GM12878 (cell line): ENCODE data around the gene UNC119B. TPM values are rescaled to one million over a fixed set of nuclear protein-coding genes. Genes with fewer than 3 reads are reported as not detected.

Experiments
- ATAC-seq: fragments of 200-7000 bp; cut with Tn5 transposase; 3 replicates; pipeline ENCODE4 v1.9.1; 2020; ENCODE audit warnings: mild to moderate bottlenecking, moderate library complexity
- BruUV-seq: library from RNA; stranded (reverse); fragments of 400-500 nt; replicated peaks from 2 replicates; lab custom pipeline; 2021; lab: Mats Ljungman, UMichigan
- CTCF ChIA-PET: fragments of 300-600 bp; sonication (Branson Sonifier 250); formaldehyde crosslinking; extraction: SDS; loops from one replicate; lab custom pipeline; 2021; ENCODE audit warnings: inconsistent platforms; lab: Yijun Ruan, JAX
- POLR2A ChIA-PET: fragments of 350-600 bp; formaldehyde crosslinking; extraction: SDS; loops from one replicate; lab custom pipeline; 2021; ENCODE audit warnings: inconsistent platforms; lab: Charles Lee
- RAD21 ChIA-PET: fragments of 300-600 bp; sonication (Branson Sonifier 250); formaldehyde crosslinking; loops from one replicate; lab custom pipeline; 2023; ENCODE audit warnings: antibody characterized with exemption; ENCODE audit not compliant: unreplicated experiment; lab: Charles Lee
- SMC1A ChIA-PET: fragments of 300-600 bp; sonication (Branson Sonifier 250); formaldehyde crosslinking; loops from one replicate; lab custom pipeline; 2023; ENCODE audit not compliant: unreplicated experiment, uncharacterized antibody; lab: Charles Lee
- DNase-seq: peaks from one replicate; pipeline ENCODE4 v3.0.0-alpha.2; 2011; ENCODE audit warnings: low read depth, low spot score
- FAIRE-seq: peaks from 3 replicates; lab custom pipeline; 2011; peaks lifted over from hg19 to GRCh38; lab: Jason Lieb, UNC
- H2AFZ ChIP-seq: 2 replicates; pipeline ENCODE4 v1.6.0; 2011; ENCODE audit warnings: low read depth, low read length, control low read depth; ENCODE audit not compliant: control insufficient read depth
- H3K27ac ChIP-seq: 2 replicates; pipeline ENCODE4 v1.5.1; 2011; ENCODE audit warnings: control low read depth; ENCODE audit not compliant: control insufficient read depth, insufficient read depth
- H3K27me3 ChIP-seq, 2 experiments: replicated peaks in 1 of 2; 2 replicates each; pipeline versions ENCODE4 v1.6.0 to v1.6.1; 2011; ENCODE audit warnings: low read length in 1 of 2; ENCODE audit not compliant: control insufficient read depth in 2 of 2, insufficient read depth in 2 of 2
- H3K36me3 ChIP-seq, 2 experiments: 2 replicates each; pipeline ENCODE4 v1.5.1; 2011; ENCODE audit warnings: low read length in 1 of 2; ENCODE audit not compliant: control insufficient read depth in 2 of 2, insufficient read depth in 2 of 2
- H3K4me1 ChIP-seq: 2 replicates; pipeline ENCODE4 v1.6.1; 2011; ENCODE audit warnings: mild to moderate bottlenecking, low read length, moderate library complexity, mixed read lengths; ENCODE audit not compliant: control insufficient read depth, insufficient read depth
- H3K4me2 ChIP-seq: 2 replicates; pipeline ENCODE4 v1.6.0; 2011; ENCODE audit warnings: control low read depth; ENCODE audit not compliant: control insufficient read depth, insufficient read depth
- H3K4me3 ChIP-seq: fragments of 200-600 bp; sonication (generic); 2 replicates; pipeline ENCODE4 v1.5.1; 2016
- H3K79me2 ChIP-seq: 2 replicates; pipeline ENCODE4 v1.6.0; 2011; ENCODE audit warnings: low read length; ENCODE audit not compliant: control insufficient read depth, insufficient read depth
- H3K9ac ChIP-seq: 2 replicates; pipeline ENCODE4 v1.8.0; 2011; ENCODE audit warnings: low read length, control low read depth, mixed read lengths; ENCODE audit not compliant: control insufficient read depth, insufficient read depth
- H3K9me3 ChIP-seq: replicated peaks from 3 replicates; pipeline ENCODE4 v1.5.1; 2011; ENCODE audit warnings: mild to moderate bottlenecking, low read length; ENCODE audit not compliant: control insufficient read depth, insufficient read depth
- H4K20me1 ChIP-seq: 2 replicates; pipeline ENCODE4 v1.6.0; 2011; ENCODE audit not compliant: control insufficient read depth, insufficient read depth
- BHLHE40 ChIP-seq, 2 experiments: fragments of 450-650 bp in 1 of 2; IDR thresholded peaks; 2 replicates each; pipeline ENCODE4 v1.6.1; 2011 to 2017; ENCODE audit warnings: low read depth in 2 of 2, borderline replicate concordance in 1 of 2, improper control_type of control experiment in 1 of 2, low read length in 1 of 2, mild to moderate bottlenecking in 1 of 2
- E4F1 ChIP-seq: fragments of 450-650 bp; IDR thresholded peaks from 2 replicates; pipeline ENCODE4 v1.6.1; 2018; ENCODE audit warnings: borderline replicate concordance, mild to moderate bottlenecking; ENCODE audit not compliant: partially characterized antibody
- IRF4 ChIP-seq: IDR thresholded peaks from 2 replicates; pipeline ENCODE4 v1.6.1; 2011; ENCODE audit warnings: low read depth, low read length
- IRF5 ChIP-seq: fragments of 450-650 bp; IDR thresholded peaks from 2 replicates; pipeline ENCODE4 v1.6.1; 2017; ENCODE audit warnings: borderline replicate concordance
- JUNB ChIP-seq: IDR thresholded peaks from 2 replicates; pipeline ENCODE4 v1.6.1; 2016; ENCODE audit warnings: antibody characterized with exemption, mild to moderate bottlenecking
- STAT1 ChIP-seq: fragments of 450-650 bp; conservative IDR thresholded peaks from 2 replicates; pipeline ENCODE4 v1.6.1; 2014; ENCODE audit warnings: antibody characterized with exemption, mild to moderate bottlenecking
- TBL1XR1 ChIP-seq: IDR thresholded peaks from 2 replicates; pipeline ENCODE4 v1.6.1; 2012; ENCODE audit warnings: low read depth, low read length, improper control_type of control experiment
- WGBS: methylation state at CpG from one replicate; pipeline ENCODE4 v1.1.6; 2016; ENCODE audit warnings: low lambda C conversion rate; ENCODE audit not compliant: insufficient replicate concordance, insufficient coverage; ENCODE audit errors: missing lambda C conversion rate; 5-methylcytosine and 5-hydroxymethylcytosine counted together
- in situ Hi-C: fragments of 300-500 bp; cut with MboI; formaldehyde crosslinking; loops from 9 replicates; pipeline ENCODE4 v1.14.3; 2018; ENCODE audit warnings: mixed read lengths
- intact Hi-C: fragments of 100-400 bp; cut with micrococcal nuclease; formaldehyde crosslinking; loops from one replicate; pipeline ENCODE4 v1.14.2; 2022; ENCODE audit not compliant: unreplicated experiment
- polyA plus RNA-seq, 11 experiments: library from polyadenylated mRNA; depleted of rRNA in 4 of 11; unstranded in 6 of 11; stranded (reverse) in 5 of 11; fragments of >200 nt; fragmentation: Nextera tagmentation in 4 of 11; fragmentation: Illumina TruSeq in 1 of 11; extraction: Ambion mirVana in 4 of 11; extraction: Trizol in 1 of 11; gene quantifications; 1 replicate in 1 of 11; 2 replicates in 10 of 11; pipeline versions ENCODE4 v1.2.1 to v1.2.3, GENCODE V29; 2011 to 2016; ENCODE audit warnings: inconsistent platforms in 2 of 11, missing spikeins in 2 of 11, low read depth in 1 of 11
- total RNA-seq, 4 experiments: library from RNA; depleted of rRNA in 3 of 4; stranded (reverse); fragments of >200 nt in 3 of 4; fragmentation: Illumina TruSeq in 1 of 4; extraction: Trizol in 1 of 4; gene quantifications; 2 replicates each; pipeline versions ENCODE4 v1.2.1 to v1.2.3, GENCODE V29; 2013 to 2021

UNC119B gene
- total and polyA plus RNA-seq, 10 of the 15 experiments (the other 5 are each of a cell fraction or from before 2014, with no cell fraction given) = 4.3 to 31.5 (median 10.5) TPM

GRCh38 chr12:120702637-120703036 is 7.6 kb upstream of the UNC119B start:
- Histone ChIP-seq H3K27me3 (no peaks in the 10 kb centered on the region), H3K4me1 (no peaks in the 10 kb centered on the region), H2AFZ (no peak overlapping the region), H3K79me2 (no peaks in the 10 kb centered on the region), H3K36me3 (peaks cover 19 to 24% of the 10 kb centered on the region in 2 experiments), H3K27ac (no peak overlapping the region), H3K9me3 (no peaks in the 10 kb centered on the region), H4K20me1 (no peaks in the 10 kb centered on the region), H3K9ac (no peak overlapping the region), H3K4me3 (no peak overlapping the region), H3K4me2 (no peak overlapping the region)
- no peak for FAIRE-seq
- BruUV-seq = no TSS peak
- ChIA-PET POLR2A (no interaction called here), RAD21 (interaction anchor here (1.5 kb wide), 1 partner anchor 10 kb away, joined by 5 read pairs; no protein-coding TSS in a partner anchor), SMC1A (interaction anchor here (2.7 kb wide), 1 partner anchor 53 kb away, joined by 9 read pairs; no protein-coding TSS in a partner anchor), CTCF (interaction anchor here (4.3 kb wide), 1 partner anchor 54 kb away, joined by 18 read pairs; no protein-coding TSS in a partner anchor)
- TF ChIP-seq STAT1 (no peak), TBL1XR1 (no peak), BHLHE40 (IDR thresholded peaks at IDR 0.05; ENCODE audit: borderline replicate concordance in 1 of 2, low read depth in 2 of 2, low read length in 1 of 2) (no peak)
- no peak for ATAC-seq
- no peak for DNase-seq
- WGBS = 100% methylated on average over 1 of the region's 1 CpG
- in situ Hi-C loops (no loop called here), intact Hi-C loops (no loop called here)

GRCh38 chr12:120703311-120703942 is 6.8 kb upstream of the UNC119B start:
- ChIA-PET SMC1A (interaction anchor here (0.6 to 2.7 kb wide), 4 partner anchors 22 to 262 kb away, joined by 3 to 9 read pairs (median 3); partner anchors contain the start of gene ACADS), RAD21 (interaction anchor here (1.5 kb wide), 1 partner anchor 11 kb away, joined by 5 read pairs; no protein-coding TSS in a partner anchor), POLR2A (interaction anchor here (0.6 kb wide), 1 partner anchor 201 kb away, joined by 3 read pairs; no protein-coding TSS in a partner anchor), CTCF (interaction anchor here (1.1 to 4.3 kb wide), 2 partner anchors 12 to 55 kb away, joined by 3 to 18 read pairs; no protein-coding TSS in a partner anchor)
- TF ChIP-seq JUNB (no peak), E4F1 (no peak), IRF4 (no peak), IRF5 (no peak)
- H3K36me3 ChIP-seq = peaks cover 16 to 20% of the 10 kb centered on the region in 2 experiments
- BruUV-seq = no TSS peak
- no peak overlapping the region for H3K4me2 ChIP-seq
- H2AFZ ChIP-seq = no peak overlapping the region
- in situ Hi-C loops = no loop called here
- no peak overlapping the region for H3K27ac ChIP-seq
- no peak for FAIRE-seq
- H4K20me1 ChIP-seq = no peaks in the 10 kb centered on the region
- no peak overlapping the region for H3K9ac ChIP-seq
- H3K9me3 ChIP-seq = no peaks in the 10 kb centered on the region
- ATAC-seq = no peak
- H3K79me2 ChIP-seq = no peaks in the 10 kb centered on the region
- H3K4me3 ChIP-seq = no peak overlapping the region
- intact Hi-C loops = no loop called here
- H3K27me3 ChIP-seq = no peaks in the 10 kb centered on the region
- no peaks in the 10 kb centered on the region for H3K4me1 ChIP-seq
- 95% methylated on average over 11 of the region's 11 CpGs for WGBS
- DNase-seq = no peak
